OCI-LY1 (cell line): ENCODE data around the gene COL20A1.

Source experiments
- EZH2 ChIP-seq: fragments of 200-600 bp; sonication (generic), shearing (Covaris generic); IDR thresholded peaks from 2 replicates; pipeline ENCODE4 v1.8.0; 2017; ENCODE audit warnings: borderline replicate concordance, mixed run types, mild to moderate bottlenecking, antibody characterized with exemption, low read length, moderate library complexity, mixed read lengths
- TF ChIP-seq, protein P1 (sequence below): fragments of 200-600 bp; sonication (generic), shearing (Covaris generic); IDR thresholded peaks from 2 replicates; pipeline ENCODE4 v1.5.1; 2017; ENCODE audit warnings: mild to moderate bottlenecking, antibody characterized with exemption, low read length, moderate library complexity, mixed read lengths

DNA sequence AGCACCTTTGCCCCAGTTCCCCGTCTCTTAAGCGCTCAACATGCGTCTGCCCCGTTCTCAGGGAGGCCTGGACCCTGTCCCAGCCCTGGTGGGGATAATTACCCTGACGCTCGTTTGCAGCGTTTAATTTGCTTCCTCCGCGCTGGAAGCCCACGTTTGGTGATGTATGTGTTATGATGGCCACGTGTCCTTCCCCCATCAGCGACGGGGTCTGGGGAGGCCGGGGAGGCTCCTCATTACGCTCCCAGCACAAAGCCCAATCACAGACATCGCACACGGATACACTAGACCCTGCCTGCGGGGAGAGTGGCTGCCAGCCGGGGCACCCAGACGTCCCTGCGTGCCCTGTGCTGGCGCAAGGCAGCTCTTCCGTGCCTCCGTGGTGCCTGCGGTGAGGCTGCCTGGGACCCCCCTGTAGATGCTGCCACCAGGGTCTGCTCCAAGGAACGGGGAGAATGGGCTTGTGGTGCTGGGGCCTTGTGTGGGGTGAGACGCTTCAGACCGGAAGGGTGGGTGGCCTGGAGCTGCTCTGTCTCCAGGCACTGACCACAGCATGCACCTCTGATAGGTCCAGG, 78.4 kb downstream of the COL20A1 start:
- TF ChIP-seq, protein P1, sequence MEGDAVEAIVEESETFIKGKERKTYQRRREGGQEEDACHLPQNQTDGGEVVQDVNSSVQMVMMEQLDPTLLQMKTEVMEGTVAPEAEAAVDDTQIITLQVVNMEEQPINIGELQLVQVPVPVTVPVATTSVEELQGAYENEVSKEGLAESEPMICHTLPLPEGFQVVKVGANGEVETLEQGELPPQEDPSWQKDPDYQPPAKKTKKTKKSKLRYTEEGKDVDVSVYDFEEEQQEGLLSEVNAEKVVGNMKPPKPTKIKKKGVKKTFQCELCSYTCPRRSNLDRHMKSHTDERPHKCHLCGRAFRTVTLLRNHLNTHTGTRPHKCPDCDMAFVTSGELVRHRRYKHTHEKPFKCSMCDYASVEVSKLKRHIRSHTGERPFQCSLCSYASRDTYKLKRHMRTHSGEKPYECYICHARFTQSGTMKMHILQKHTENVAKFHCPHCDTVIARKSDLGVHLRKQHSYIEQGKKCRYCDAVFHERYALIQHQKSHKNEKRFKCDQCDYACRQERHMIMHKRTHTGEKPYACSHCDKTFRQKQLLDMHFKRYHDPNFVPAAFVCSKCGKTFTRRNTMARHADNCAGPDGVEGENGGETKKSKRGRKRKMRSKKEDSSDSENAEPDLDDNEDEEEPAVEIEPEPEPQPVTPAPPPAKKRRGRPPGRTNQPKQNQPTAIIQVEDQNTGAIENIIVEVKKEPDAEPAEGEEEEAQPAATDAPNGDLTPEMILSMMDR, result no peak
- TF ChIP-seq EZH2, result no peak
